ENCODE results near the gene SGSM2.
"Not testable (repeated sequence)": the region's sequence is repeated elsewhere in the genome, so short reads cannot be mapped to it uniquely, and the experiment has no call there.

The SGSM2 gene, protein sequence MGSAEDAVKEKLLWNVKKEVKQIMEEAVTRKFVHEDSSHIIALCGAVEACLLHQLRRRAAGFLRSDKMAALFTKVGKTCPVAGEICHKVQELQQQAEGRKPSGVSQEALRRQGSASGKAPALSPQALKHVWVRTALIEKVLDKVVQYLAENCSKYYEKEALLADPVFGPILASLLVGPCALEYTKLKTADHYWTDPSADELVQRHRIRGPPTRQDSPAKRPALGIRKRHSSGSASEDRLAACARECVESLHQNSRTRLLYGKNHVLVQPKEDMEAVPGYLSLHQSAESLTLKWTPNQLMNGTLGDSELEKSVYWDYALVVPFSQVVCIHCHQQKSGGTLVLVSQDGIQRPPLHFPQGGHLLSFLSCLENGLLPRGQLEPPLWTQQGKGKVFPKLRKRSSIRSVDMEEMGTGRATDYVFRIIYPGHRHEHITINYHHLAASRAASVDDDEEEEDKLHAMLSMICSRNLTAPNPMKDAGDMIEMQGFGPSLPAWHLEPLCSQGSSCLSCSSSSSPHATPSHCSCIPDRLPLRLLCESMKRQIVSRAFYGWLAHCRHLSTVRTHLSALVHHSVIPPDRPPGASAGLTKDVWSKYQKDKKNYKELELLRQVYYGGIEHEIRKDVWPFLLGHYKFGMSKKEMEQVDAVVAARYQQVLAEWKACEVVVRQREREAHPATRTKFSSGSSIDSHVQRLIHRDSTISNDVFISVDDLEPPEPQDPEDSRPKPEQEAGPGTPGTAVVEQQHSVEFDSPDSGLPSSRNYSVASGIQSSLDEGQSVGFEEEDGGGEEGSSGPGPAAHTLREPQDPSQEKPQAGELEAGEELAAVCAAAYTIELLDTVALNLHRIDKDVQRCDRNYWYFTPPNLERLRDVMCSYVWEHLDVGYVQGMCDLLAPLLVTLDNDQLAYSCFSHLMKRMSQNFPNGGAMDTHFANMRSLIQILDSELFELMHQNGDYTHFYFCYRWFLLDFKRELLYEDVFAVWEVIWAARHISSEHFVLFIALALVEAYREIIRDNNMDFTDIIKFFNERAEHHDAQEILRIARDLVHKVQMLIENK

DNA sequence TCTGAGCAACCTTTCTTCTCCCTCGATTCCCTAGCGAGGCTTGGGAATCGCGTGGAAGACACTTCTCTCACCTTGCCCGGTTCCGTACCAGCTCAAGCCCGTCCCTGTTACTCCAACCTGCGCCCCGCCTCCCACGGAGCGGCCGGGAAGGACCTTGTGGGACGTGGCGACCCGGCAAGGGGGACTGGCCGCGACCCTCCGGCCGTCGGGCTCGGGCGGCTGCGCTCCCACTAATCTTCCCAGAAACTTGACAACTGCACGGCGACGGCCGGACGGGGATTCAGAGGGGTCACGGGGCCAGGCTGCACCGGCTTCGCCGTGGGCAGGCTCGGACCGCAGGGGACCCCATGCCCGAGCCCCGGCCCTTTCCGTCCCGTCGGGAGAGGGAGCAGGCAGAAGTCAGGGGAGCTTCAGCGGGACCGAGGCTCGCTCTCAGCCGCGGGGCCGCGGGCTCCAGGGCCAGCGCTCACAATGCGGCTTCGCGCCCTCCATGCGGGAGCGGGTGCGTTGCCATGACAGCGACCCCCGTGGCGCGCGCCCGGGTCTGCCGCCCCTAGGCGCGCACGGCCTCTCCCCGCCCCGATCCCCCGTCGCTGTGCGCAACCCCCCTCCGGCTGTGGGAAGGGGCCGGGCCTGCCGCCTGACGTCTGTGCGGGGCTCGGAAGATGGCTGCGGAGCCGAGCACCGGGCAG, at the start of gene SGSM2:
SGSM2 (plus strand) TSS at position 650 of the 692 bp plus-strand sequence. CDS start 188 bp downstream, outside the sequence.
- peak in 1 of 2 donors; percentile 47 for DNase-seq (ENCODE audit: low read depth in 2 of 2, low spot score in 1 of 2)

DNA sequence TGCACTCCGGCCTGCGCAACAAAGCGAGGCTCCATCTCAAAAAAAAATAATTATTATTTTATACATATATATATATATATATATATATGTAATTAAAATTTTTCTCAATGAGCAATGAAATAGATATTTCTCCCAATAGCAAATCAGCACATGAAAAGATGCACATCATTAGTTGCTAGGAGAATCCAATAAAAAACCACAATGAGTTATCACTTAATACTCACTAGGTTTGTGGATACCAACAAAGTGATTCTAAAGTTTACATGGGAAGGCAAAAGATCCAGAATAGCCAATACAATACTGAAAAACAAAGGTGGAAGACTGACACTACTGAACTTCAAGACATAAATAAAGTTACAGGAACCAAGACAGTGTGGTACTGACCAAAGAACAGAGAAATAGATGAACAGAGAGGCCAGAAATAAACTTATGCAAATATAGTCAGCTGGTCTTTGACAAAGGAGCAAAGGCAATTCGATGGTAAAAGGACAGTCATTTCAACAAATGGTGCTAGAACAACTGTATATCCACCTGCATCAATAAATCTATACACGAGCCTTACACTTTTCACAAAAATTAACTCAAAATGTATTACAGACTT, 47.3 kb upstream of the SGSM2 start:
- no peak for DNase-seq (ENCODE audit: low read depth in 2 of 2, low spot score in 1 of 2)

DNA sequence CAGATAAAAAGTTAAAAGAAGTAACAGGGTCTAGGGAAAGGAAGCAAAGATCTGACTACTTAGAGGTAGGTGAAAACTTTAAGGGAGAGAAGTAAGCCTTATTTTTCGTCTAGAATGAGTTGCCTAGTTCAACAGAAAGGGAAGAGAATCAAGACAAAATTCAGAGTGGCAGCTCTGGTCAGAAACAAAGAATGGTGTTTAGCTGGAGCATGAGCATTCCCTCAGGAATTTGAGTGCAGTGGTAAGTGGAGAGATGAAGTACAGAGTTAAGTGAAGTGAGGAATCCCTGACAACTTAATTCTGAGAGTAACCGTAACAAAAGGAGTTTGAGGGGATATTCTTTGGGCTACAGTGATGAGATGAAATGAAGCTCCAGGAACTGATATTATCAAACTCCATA, 45.2 kb upstream of the SGSM2 start:
- no peak for DNase-seq (ENCODE audit: low read depth in 2 of 2, low spot score in 1 of 2)

DNA sequence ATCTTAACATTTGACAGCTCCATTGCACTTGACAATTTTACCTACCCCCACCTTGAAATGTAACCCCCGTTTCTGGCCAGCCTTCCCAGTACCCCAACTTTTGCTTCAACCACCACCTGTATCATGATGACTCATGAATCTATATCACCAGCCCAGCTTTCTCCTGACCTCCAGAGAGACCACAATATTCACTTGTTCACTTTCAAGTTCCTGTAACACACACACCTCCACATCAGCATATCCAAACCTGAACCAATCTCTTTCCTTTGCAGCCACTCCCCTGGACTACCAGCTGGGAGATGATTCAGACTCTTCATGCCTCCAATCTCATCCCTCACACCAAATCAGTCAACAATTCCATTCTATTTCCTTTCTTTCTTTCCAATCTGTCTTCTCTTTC, 41.7 kb upstream of the SGSM2 start:
- DNase-seq (ENCODE audit: low read depth in 2 of 2, low spot score in 1 of 2): no peak

DNA sequence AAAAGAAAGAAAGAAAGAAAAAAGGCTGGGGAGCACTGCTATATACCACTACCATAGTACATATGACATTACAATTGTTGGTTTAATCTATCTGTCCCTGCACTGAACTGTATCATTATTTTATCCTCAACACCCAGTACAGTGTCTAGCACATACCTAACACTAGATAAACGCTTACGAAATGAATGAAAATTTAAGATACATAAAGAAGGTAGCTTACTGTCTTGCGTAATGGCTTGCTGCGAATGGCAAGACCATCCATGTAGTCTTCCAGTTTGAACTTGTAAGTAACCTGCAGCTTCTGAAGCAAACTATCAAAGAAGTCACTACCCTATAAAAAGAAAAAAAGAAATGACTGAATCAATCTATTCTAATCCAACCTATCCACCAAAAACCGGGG, 40.3 kb upstream of the SGSM2 start:
- no peak for DNase-seq (ENCODE audit: low read depth in 2 of 2, low spot score in 1 of 2)

DNA sequence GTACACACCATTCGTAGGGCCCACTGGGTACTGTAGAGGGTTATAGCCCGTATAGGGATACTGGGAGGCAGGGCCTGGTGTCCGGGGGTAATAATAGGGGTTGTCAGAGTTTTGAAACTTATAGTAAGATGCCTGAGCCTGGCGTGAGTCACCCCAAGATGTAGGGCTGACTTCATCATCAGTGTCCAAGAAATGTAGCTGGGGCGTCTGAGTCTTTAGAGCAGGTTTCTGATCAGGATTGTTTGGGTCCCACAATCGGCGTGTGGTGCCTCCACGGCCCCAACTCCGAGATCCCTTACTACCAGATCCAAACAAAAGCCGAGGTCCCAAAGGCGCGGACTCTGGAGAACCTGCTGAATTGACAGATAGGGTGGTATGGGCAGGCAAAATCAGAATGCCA, 38.2 kb upstream of the SGSM2 start:
- no peak for DNase-seq (ENCODE audit: low read depth in 2 of 2, low spot score in 1 of 2)

DNA sequence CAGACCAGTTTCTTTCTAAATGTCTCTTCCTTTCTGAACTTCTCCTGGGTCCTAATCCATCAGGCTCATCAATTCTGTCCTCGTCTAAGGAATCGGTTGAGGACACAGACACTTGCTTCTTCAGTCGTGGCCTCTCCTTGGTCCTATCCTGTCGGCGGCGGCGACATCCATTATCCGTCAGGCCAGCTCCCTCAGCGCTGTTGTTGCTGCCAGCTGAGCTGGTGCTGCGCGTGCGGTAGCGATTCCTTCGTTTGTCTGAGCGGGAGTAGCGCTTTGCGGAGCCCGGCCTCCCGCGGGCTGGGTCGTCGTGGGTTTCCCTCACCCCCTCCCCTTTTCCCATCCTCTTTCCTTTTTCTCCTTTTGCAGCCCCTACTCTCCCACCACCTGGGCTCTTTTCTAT, 37.5 kb upstream of the SGSM2 start:
- DNase-seq (ENCODE audit: low read depth in 2 of 2, low spot score in 1 of 2): no peak

DNA sequence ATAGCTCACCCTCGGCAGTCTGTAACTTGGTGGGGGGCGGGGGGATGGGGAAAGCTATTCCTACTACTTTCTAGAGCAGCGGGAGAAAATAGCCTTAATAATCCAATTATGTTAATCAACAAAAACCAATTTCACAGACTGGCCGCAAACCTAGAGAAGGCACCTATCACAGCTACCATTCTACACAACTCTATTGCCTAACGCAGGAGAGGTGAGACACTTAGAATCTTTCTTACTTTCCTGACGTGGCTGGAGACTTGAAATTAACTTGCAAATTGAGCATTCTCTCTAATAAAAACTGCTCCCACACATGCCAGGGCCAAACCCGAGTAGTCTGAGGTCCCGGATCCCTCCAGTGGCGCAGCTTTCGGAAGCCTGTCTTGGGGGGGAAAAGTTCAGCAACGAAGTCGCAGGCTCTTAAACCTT, 34.5 kb upstream of the SGSM2 start:
- DNase-seq (ENCODE audit: low read depth in 2 of 2, low spot score in 1 of 2): no peak

DNA sequence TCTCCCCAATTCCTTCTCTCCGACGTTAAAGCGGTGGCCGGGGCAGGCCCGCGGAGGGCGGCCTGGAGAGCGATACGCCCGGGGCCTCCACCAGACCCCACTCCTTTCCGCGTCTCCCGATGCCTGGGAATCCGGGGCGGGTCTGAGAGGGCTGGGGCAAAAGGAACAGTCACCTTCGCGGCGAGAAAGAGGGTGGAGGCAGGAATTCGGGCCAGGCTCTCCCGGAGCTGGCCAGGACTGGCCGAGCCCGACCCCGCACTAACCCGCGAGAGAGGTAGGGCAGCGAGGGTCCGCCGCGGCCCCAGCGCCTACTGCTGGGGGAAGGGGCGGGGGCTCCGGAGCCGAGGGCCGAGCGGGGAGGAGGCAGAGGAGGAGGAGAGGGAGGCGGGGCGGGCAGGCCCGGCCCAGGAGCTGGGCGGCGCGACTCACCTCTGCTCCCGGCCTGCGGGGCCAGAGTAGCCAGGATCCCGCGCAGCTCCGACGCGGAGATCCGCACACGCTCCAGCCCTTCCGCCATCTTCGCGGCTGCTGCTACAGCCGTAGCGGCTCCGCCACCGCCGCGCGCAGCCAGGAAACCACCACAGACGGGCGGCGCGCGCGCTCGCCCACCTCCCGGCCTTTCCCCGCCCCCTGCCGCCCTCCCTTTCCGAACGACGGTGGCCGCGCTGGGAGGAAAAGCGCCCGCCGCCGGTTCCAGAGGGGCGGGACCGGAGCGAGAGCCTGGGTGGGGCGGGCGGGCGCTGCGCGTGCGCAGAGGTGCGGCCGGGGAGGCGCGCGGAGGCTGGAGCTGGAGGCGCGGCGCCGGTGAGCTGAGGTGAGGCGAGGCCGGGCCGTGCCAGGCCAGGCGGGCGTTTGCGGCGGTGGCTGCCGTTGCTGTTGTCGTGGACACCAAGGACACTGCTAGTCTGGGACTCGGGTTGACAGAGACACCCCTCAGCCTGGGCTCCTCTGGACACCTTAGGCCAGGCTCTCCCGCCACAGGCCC, 33.8 kb upstream of the SGSM2 start, which contains the start of the genes SMG6 and SRR:
SMG6 (minus strand) TSS at position 582 of the 985 bp plus-strand sequence; CDS start at position 517, 65 bp downstream.
SRR (plus strand) TSS at position 747 of the 985 bp plus-strand sequence. CDS start 11,611 bp downstream, outside the sequence.
- DNase-seq (ENCODE audit: low read depth in 2 of 2, low spot score in 1 of 2): peak; percentile 88 to 91

DNA sequence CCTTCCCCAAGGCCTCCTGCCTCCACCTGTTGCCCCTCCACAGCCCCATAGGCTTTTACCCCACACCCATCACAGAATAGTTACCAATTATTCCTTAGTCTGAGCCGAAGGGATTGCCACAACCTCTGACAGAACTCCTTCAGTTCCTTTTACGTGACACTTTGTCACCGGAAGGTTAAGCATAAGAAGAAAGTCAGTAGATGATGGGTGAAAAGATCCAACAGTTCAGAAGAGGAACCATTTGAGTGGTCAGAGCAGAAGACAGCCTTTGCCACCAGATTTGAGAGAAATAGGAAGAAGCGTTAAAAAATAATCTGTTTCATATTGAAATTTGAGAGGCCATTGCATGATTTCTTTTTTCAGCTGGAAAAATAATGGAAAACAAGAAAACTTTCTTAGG, 32.4 kb upstream of the SGSM2 start:
- no peak for DNase-seq (ENCODE audit: low read depth in 2 of 2, low spot score in 1 of 2)

DNA sequence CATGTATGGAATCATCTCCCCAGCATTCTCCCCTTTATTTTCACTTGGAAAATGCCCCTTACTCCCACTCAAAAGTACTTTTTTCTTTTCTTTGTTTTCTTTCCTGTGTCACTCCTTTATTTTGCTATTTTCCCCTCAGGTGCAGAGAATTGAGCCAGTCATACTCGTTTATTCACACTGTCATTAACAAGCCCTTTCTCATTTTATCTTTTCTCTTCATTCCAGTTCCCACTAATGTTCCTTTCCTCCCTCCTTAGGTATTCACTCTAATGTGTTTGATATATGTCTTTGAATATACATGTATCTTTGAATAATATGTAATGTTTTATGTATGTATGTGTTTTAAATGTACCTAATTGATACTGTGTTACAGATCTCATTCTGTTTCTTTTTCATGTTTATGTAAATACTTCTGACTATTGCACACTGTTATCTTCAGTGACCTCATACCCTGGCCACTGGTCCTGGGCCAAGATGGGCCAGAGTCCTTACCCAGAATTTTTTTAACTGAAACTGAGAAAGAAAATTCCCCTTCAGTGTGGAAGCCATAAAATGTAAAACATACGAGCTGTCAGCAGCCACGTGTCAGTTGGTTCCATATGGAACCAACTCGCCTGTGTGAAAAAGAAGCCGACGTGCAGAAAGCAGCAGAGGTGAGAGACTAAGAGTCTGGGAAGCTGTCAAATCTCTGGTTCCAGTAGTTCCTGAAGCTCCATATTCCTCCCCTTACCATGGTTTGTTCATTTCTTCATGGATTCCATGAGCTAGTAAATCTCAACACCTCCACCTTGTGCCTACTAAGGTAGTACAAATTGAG, 27.8 kb upstream of the SGSM2 start:
- no peak for DNase-seq (ENCODE audit: low read depth in 2 of 2, low spot score in 1 of 2)

DNA sequence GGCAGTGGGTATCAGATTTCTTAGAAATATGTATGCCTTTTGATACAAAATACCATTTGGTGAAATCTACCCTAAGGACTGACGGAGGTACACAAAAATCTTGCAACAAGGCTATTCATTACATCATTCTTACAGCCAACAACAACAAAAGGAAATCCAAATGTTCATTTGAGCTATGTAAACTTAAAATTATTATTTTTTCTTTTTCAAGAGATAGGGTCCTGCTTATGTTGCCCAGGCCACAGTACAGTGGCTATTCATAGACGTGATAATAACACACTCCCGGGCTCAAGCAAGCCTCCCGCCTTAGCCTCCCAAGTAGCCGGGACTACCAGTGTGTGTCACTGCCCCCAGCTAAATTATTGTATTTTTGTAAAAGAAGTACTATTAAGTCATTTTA, 24.6 kb upstream of the SGSM2 start:
- DNase-seq (ENCODE audit: low read depth in 2 of 2, low spot score in 1 of 2): no peak

DNA sequence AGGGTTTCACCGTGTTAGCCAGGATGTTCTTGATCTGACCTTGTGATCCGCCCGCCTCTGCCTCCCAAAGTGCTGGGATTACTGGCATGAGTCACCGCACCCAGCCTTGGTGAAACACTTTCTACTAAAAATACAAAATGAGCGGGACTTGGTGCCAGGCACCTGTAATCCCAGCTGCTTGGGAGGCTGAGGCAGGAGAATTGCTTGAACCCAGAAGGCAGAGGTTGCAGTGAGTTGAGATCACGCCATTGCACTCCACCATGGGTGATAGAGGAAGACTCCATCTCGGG, 20.4 kb upstream of the SGSM2 start:
- not testable (repeated sequence) for DNase-seq (ENCODE audit: low read depth in 2 of 2, low spot score in 1 of 2)

DNA sequence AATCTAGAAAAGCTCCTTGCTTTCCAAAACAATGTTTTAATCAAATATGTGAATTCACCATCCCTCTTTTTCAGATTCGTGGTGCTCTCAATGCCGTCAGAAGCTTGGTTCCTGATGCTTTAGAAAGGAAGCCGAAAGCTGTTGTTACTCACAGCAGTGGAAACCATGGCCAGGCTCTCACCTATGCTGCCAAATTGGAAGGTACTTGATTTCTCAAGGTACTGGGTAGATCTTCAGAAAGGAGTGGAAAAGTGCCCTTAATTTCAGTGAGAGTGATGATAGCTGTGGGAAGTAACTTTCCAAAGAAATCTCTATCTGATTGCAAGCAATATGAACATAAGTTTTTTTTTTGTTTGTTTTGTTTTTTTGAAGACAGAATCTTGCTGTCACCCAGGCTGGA, 19.5 kb upstream of the SGSM2 start:
- DNase-seq (ENCODE audit: low read depth in 2 of 2, low spot score in 1 of 2): no peak

DNA sequence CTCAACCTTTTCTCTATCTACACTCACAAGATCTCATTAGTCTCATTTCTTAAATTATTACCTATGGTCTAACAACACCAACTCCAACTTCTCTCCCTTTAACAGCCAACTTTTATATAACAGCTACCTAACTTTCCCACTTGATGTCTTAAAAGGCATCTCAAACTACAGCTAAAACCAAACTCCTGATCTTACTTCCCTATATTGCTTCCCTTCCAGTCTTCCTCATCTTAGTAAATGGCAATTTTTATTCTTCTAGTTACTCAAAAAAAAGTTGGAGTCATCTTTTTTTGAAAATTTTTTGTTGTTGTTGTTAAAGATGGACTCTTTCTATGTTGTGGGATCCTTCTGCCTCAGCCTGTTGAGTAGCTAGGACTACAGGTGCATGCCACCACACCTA, 18.2 kb upstream of the SGSM2 start:
- DNase-seq (ENCODE audit: low read depth in 2 of 2, low spot score in 1 of 2): no peak

DNA sequence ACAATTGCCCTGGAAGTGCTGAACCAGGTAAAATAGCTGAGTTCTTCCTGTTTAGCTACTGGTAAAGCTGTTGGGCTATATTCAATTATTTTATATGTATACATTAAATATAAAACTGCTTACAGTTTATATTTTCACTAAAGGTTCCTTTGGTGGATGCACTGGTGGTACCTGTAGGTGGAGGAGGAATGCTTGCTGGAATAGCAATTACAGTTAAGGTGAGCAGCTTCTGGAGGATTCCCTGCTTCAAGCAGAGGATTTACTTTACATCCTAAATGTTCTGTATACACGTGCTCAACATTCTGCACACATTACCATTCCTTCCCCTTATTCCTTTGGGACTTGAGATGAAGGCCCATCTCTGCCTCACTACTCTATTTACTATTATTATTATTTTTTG, 15.9 kb upstream of the SGSM2 start:
- no peak for DNase-seq (ENCODE audit: low read depth in 2 of 2, low spot score in 1 of 2)

DNA sequence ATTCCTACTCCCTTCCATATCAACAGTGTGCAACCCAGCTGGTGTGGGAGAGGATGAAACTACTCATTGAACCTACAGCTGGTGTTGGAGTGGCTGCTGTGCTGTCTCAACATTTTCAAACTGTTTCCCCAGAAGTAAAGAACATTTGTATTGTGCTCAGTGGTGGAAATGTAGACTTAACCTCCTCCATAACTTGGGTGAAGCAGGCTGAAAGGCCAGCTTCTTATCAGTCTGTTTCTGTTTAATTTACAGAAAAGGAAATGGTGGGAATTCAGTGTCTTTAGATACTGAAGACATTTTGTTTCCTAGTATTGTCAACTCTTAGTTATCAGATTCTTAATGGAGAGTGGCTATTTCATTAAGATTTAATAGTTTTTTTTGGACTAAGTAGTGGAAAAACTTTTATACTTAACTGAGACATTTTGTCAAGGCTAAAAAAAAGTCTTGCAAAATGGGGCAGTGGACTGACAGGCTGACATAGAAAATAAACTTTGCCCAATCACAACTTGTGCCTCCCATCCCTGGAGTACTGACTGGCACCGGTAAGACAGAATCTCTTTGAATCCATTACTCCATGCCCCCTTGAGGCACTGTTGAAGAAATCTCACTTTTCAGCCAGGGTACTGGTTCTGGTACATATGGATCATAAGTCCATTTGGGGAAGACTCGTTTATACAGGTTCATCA, 13.5 kb upstream of the SGSM2 start:
- no peak for DNase-seq (ENCODE audit: low read depth in 2 of 2, low spot score in 1 of 2)

DNA sequence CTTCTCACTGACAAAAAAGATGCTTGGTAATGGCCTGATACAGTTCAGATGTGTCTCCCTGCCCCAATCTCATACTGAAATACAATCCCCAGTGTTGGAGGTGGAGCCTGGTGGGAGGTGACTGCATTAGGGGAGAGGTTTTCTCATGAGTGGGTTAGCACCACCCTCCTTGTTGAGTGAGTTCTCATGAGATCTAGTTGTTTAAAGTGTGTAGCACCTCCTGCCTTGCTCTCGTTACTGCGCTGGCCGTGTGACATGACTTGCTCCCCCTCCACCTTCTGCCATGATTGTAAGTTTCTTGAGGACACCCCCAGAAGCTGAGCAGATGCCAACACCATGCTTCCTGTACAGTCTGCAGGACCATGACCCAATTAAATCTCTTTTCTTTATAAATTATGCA, 6.0 kb upstream of the SGSM2 start:
- no peak for DNase-seq (ENCODE audit: low read depth in 2 of 2, low spot score in 1 of 2)

Data from stimulated activated CD8-positive, alpha-beta memory T cell treated with anti-CD3 and anti-CD28 coated beads, Interleukin-4, amount 100 ng/mL, for 4 hours (primary cell).